ENCODE data around the gene C2CD4C. TPM values are rescaled to one million over a fixed set of nuclear protein-coding genes. Genes with fewer than 3 reads are reported as not detected.

Gene C2CD4C
- total RNA-seq, 1 donor from 2014 or later, result 1.1 TPM

DNA sequence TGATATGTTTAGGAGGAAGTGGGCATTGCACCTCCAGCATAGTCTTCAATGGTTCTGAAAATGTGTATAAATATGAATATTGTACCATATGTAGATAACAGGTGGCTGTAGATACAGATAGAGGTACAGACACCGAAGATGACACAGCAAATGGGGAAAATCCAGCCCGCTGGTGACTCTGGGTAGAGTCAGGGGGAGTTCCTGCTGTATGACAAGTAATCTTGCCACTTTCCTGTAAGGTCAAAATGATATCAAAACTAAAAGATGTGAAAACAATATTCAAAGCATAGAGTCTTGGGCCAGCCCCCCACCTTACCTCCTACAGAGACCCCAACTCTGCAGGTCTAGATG, 17.8 kb downstream of the C2CD4C start:
- H3K9me3 Mint-ChIP-seq (ENCODE audit: low read depth), result peaks cover 4% of the 10 kb centered on the region
- TF ChIP-seq CTCF (IDR thresholded peaks at IDR 0.05), result no peak
- no peak for DNase-seq (ENCODE audit: low spot score)
- no peaks in the 10 kb centered on the region for H3K4me1 Mint-ChIP-seq (ENCODE audit: low read depth)
- no peaks in the 10 kb centered on the region for H3K36me3 Mint-ChIP-seq (ENCODE audit: low read depth)
- H3K27me3 Mint-ChIP-seq (ENCODE audit: low read depth), result peaks cover 7% of the 10 kb centered on the region
- no peak overlapping the region for H3K4me3 Mint-ChIP-seq (ENCODE audit: unreplicated experiment)
- no peak overlapping the region for H3K27ac Mint-ChIP-seq (ENCODE audit: unreplicated experiment)

GRCh38 chr19:390386-391206, 18.4 kb downstream of the C2CD4C start:
- TF ChIP-seq CTCF (IDR thresholded peaks at IDR 0.05), result no peak
- peak; percentile 71 for DNase-seq (ENCODE audit: low spot score)
- no peaks in the 10 kb centered on the region for H3K4me1 Mint-ChIP-seq (ENCODE audit: low read depth)
- H3K4me3 Mint-ChIP-seq (ENCODE audit: unreplicated experiment), result no peak overlapping the region
- no peak overlapping the region for H3K27ac Mint-ChIP-seq (ENCODE audit: unreplicated experiment)
- H3K27me3 Mint-ChIP-seq (ENCODE audit: low read depth), result peaks cover 10% of the 10 kb centered on the region
- no peaks in the 10 kb centered on the region for H3K36me3 Mint-ChIP-seq (ENCODE audit: low read depth)
- H3K9me3 Mint-ChIP-seq (ENCODE audit: low read depth), result peaks cover 1% of the 10 kb centered on the region

- no peaks in the 10 kb centered on the region for H3K4me1 Mint-ChIP-seq (ENCODE audit: low read depth)
- no peak for TF ChIP-seq CTCF (IDR thresholded peaks at IDR 0.05)
Observed at GRCh38 chr19:389935-390289, 19.0 kb downstream of the C2CD4C start.

DNA sequence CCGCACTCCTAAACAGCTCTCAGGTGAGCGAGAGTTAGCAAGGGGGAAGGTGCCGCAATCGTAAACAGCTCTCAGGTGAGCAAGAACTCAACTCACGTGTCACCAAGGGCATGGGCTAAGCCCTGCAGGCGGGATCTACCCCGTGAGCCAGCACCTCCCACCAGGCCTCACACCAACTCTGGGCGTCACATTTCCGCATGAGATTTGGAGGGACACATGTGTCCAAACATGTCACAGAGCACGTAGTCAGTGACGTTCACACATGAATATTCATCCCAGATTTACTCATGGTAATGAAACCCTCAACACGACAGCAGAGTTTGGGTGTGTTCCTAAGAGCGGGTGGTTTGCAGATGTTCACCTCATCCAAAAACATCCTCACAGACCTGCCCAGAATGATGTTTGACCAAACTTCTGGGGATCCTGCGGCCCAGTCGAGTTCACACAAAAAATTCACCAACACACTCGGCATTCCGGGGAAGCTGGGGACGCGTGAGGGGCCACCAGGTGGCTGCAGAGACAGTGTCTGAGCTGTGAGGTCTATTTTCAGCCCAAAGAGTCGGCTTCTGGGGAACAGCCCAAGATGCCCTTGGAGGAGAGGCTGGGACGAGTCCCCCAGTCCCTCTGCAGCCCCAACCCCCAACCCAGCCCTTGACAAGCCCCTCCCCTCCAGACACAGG, 19.6 kb downstream of the C2CD4C start:
- DNase-seq (ENCODE audit: low spot score), result peak; percentile 63
- Mint-ChIP-seq H3K27ac (ENCODE audit: unreplicated experiment) (no peak overlapping the region), H3K4me1 (ENCODE audit: low read depth) (no peaks in the 10 kb centered on the region), H3K4me3 (ENCODE audit: unreplicated experiment) (no peak overlapping the region), H3K9me3 (ENCODE audit: low read depth) (no peaks in the 10 kb centered on the region), H3K27me3 (ENCODE audit: low read depth) (peaks cover 13% of the 10 kb centered on the region), H3K36me3 (ENCODE audit: low read depth) (no peaks in the 10 kb centered on the region)
- TF ChIP-seq CTCF (IDR thresholded peaks at IDR 0.05), result no peak

More at GRCh38 chr19:389935-390289, 19.0 kb downstream of the C2CD4C start:
- Mint-ChIP-seq H3K36me3 (ENCODE audit: low read depth) (no peaks in the 10 kb centered on the region), H3K9me3 (ENCODE audit: low read depth) (no peaks in the 10 kb centered on the region), H3K27me3 (ENCODE audit: low read depth) (peaks cover 10% of the 10 kb centered on the region), H3K27ac (ENCODE audit: unreplicated experiment) (no peak overlapping the region), H3K4me3 (ENCODE audit: unreplicated experiment) (no peak overlapping the region)
- peak; percentile 67 for DNase-seq (ENCODE audit: low spot score)

GRCh38 chr19:388691-389090, 20.3 kb downstream of the C2CD4C start:
- Mint-ChIP-seq H3K27me3 (ENCODE audit: low read depth) (peaks cover 17% of the 10 kb centered on the region), H3K36me3 (ENCODE audit: low read depth) (no peaks in the 10 kb centered on the region), H3K4me1 (ENCODE audit: low read depth) (no peaks in the 10 kb centered on the region), H3K4me3 (ENCODE audit: unreplicated experiment) (no peak overlapping the region), H3K9me3 (ENCODE audit: low read depth) (no peaks in the 10 kb centered on the region), H3K27ac (ENCODE audit: unreplicated experiment) (no peak overlapping the region)
- DNase-seq (ENCODE audit: low spot score), result peak; percentile 62
- TF ChIP-seq CTCF (IDR thresholded peaks at IDR 0.05), result no peak

Measured in chondrocyte (in vitro differentiated cells).